AG04450 (cell line): ENCODE results near the gene RNFT2. TPM values are rescaled to one million over a fixed set of nuclear protein-coding genes. Genes with fewer than 3 reads are reported as not detected.
"Not testable (repeated sequence)": the region's sequence is repeated elsewhere in the genome, so short reads cannot be mapped to it uniquely, and the experiment has no call there.

ENCODE experiments used
- CTCF ChIA-PET: fragments of 300-600, 350-600 bp; formaldehyde crosslinking; extraction: SDS; loops from one replicate; lab custom pipeline; 2022; ENCODE audit warnings: antibody characterized with exemption, inconsistent platforms; lab: Charles Lee
- POLR2A ChIA-PET: fragments of 350-600 bp; formaldehyde crosslinking; extraction: SDS; loops from one replicate; lab custom pipeline; 2021; ENCODE audit warnings: antibody characterized with exemption, inconsistent platforms; lab: Yijun Ruan, JAX
- DNase-seq: peaks from one replicate; pipeline ENCODE4 v3.0.0-alpha.2; 2011; ENCODE audit warnings: low read depth, low spot score
- H3K27ac ChIP-seq: one replicate; pipeline ENCODE4 v1.5.1; 2012; ENCODE audit warnings: low read depth, low read length, control low read depth
- H3K27me3 ChIP-seq: one replicate; pipeline ENCODE4 v1.6.0; 2012; ENCODE audit warnings: low read length; ENCODE audit not compliant: control insufficient read depth, insufficient read depth
- H3K4me3 ChIP-seq: 2 replicates; pipeline ENCODE4 v1.5.1; 2011; ENCODE audit warnings: mild to moderate bottlenecking, low read depth, low read length, control low read depth
- H3K9me3 ChIP-seq: 2 replicates; pipeline ENCODE4 v1.5.1; 2012; ENCODE audit warnings: low read length; ENCODE audit not compliant: control insufficient read depth, insufficient read depth
- polyA plus RNA-seq: library from polyadenylated mRNA; depleted of rRNA; stranded (reverse); fragments of >200 nt; gene quantifications from 2 replicates; pipeline ENCODE4 v1.2.3, GENCODE V29; 2011
- TF ChIP-seq, protein P1 (sequence below): IDR thresholded peaks from 2 replicates; pipeline ENCODE4 v1.5.1; 2011; ENCODE audit warnings: low read depth, low read length, control low read depth, inconsistent platforms

RNFT2 gene
- polyA plus RNA-seq, 1 experiment = 2.3 TPM

DNA sequence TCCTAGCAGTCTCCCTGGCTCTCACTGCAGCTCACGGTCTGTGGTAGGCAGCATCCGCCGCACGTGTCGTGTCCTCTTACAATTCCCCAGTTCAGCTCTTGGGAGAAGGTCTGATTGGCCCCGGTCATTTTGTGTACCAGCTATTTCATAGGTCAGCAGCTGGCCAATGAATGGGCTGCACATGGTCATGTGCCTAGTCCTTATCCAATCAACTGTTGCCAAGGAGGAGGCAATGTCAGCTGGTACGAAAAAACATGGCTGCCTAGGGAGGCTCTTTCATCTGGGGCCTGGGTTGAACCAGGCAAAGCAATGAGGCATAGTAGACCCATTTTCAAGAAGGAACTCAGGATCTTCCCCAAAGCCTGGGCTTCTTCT is 46.1 kb downstream of the RNFT2 start:
- CTCF ChIA-PET = no interaction called here
- H3K27ac ChIP-seq = no peak overlapping the region

GRCh38 chr12:116789562-116789961 is 51.4 kb downstream of the RNFT2 start:
- POLR2A ChIA-PET, H3K27me3 ChIP-seq, H3K27ac ChIP-seq, DNase-seq, H3K4me3 ChIP-seq, CTCF ChIA-PET, H3K9me3 ChIP-seq: not testable (repeated sequence)

More for the DNA sequence above, 46.1 kb downstream of the RNFT2 start:
- H3K4me3 ChIP-seq = no peak overlapping the region
- TF ChIP-seq, protein P1, sequence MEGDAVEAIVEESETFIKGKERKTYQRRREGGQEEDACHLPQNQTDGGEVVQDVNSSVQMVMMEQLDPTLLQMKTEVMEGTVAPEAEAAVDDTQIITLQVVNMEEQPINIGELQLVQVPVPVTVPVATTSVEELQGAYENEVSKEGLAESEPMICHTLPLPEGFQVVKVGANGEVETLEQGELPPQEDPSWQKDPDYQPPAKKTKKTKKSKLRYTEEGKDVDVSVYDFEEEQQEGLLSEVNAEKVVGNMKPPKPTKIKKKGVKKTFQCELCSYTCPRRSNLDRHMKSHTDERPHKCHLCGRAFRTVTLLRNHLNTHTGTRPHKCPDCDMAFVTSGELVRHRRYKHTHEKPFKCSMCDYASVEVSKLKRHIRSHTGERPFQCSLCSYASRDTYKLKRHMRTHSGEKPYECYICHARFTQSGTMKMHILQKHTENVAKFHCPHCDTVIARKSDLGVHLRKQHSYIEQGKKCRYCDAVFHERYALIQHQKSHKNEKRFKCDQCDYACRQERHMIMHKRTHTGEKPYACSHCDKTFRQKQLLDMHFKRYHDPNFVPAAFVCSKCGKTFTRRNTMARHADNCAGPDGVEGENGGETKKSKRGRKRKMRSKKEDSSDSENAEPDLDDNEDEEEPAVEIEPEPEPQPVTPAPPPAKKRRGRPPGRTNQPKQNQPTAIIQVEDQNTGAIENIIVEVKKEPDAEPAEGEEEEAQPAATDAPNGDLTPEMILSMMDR = no peak
- H3K9me3 ChIP-seq = no peaks in the 10 kb centered on the region
- no peaks in the 10 kb centered on the region for H3K27me3 ChIP-seq
- POLR2A ChIA-PET = no interaction called here
- no peak for DNase-seq

GRCh38 chr12:116790066-116790465 is 52.0 kb downstream of the RNFT2 start:
- no peaks in the 10 kb centered on the region for H3K9me3 ChIP-seq
- H3K27ac ChIP-seq = no peak overlapping the region
- no peak overlapping the region for H3K4me3 ChIP-seq
- DNase-seq = no peak
- TF ChIP-seq, protein P1 = no peak
- POLR2A ChIA-PET = no interaction called here
- H3K27me3 ChIP-seq = no peaks in the 10 kb centered on the region
- CTCF ChIA-PET = no interaction called here

DNA sequence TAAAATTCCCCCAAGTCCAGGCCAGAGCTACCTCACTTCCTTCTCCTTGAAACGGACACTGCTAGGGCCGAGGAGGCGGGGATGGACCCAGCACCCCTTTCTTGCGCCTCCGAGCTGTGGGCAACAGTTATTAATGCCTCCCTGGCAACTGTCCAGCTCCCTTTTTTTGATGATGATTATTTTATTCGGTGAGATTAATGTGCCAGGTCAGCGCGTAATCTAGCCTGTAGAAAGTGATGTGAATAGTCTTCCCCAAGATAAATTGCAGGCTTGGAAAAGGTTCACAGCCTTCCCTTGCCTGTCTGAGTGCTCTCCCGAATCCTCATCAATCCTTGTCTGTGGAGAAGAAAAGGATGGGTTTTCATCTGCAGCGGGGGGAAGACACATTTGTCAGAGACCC is 54.3 kb downstream of the RNFT2 start:
- Histone ChIP-seq H3K9me3 (no peaks in the 10 kb centered on the region), H3K27me3 (no peaks in the 10 kb centered on the region), H3K4me3 (no peak overlapping the region), H3K27ac (no peak overlapping the region)
- TF ChIP-seq, protein P1 = no peak
- CTCF ChIA-PET = interaction anchor here (1.3 kb wide), 1 partner anchor 71 kb away, joined by 5 read pairs; no protein-coding TSS in a partner anchor
- DNase-seq = no peak
- POLR2A ChIA-PET = no interaction called here

GRCh38 chr12:116794725-116795124 is 56.6 kb downstream of the RNFT2 start:
- Histone ChIP-seq H3K4me3 (no peak overlapping the region), H3K27ac (no peak overlapping the region), H3K9me3 (no peaks in the 10 kb centered on the region), H3K27me3 (no peaks in the 10 kb centered on the region)
- CTCF ChIA-PET = no interaction called here
- TF ChIP-seq, protein P1 = no peak
- no peak for DNase-seq
- POLR2A ChIA-PET = no interaction called here

- TF ChIP-seq, protein P1 = no peak
- H3K27me3 ChIP-seq = no peaks in the 10 kb centered on the region
- no peak overlapping the region for H3K4me3 ChIP-seq
- no peak for DNase-seq
- H3K27ac ChIP-seq = no peak overlapping the region
- ChIA-PET POLR2A (no interaction called here), CTCF (no interaction called here)
- no peaks in the 10 kb centered on the region for H3K9me3 ChIP-seq
Measured at GRCh38 chr12:116797885-116798284, 59.8 kb downstream of the RNFT2 start.
